Thymus (tissue), 11 donors: ENCODE data around the gene PIGB. TPM values are rescaled to one million over a fixed set of nuclear protein-coding genes. Genes with fewer than 3 reads are reported as not detected.

Source experiments
- DNase-seq, 9 donors: peaks; one replicate each; pipeline ENCODE4 v3.0.0-alpha.2; 2013; ENCODE audit warnings: low spot score in 9 of 9, low read depth in 6 of 9, missing footprints in 1 of 9
- H3K27ac ChIP-seq, 2 donors: one replicate each; pipeline ENCODE4 v1.5.1; 2013; ENCODE audit warnings: control low read depth in 1 of 2, low read depth in 1 of 2, low read length in 1 of 2, mild to moderate bottlenecking in 1 of 2, moderate library complexity in 1 of 2
- H3K27me3 ChIP-seq, 2 donors: one replicate each; pipeline ENCODE4 v1.5.1; 2013; ENCODE audit warnings: low read length in 1 of 2; ENCODE audit not compliant: control insufficient read depth in 2 of 2, insufficient read depth in 1 of 2
- H3K36me3 ChIP-seq, 2 donors: one replicate each; pipeline ENCODE4 v1.5.1; 2013; ENCODE audit warnings: low read length in 1 of 2, mild to moderate bottlenecking in 1 of 2, moderate library complexity in 1 of 2; ENCODE audit not compliant: control insufficient read depth in 2 of 2, insufficient read depth in 2 of 2
- H3K4me1 ChIP-seq, 2 donors: one replicate each; pipeline ENCODE4 v1.5.1; 2013; ENCODE audit warnings: low read length in 2 of 2; ENCODE audit not compliant: control insufficient read depth in 2 of 2, insufficient read depth in 2 of 2
- H3K4me3 ChIP-seq, 2 donors: one replicate each; pipeline ENCODE4 v1.5.1; 2013; ENCODE audit warnings: low read length in 2 of 2, control low read depth in 1 of 2, mild to moderate bottlenecking in 1 of 2
- H3K9me3 ChIP-seq, 2 donors: one replicate each; pipeline ENCODE4 v1.5.1; 2013; ENCODE audit warnings: low read length in 1 of 2, mild to moderate bottlenecking in 1 of 2; ENCODE audit not compliant: control insufficient read depth in 2 of 2, insufficient read depth in 1 of 2
- WGBS: extraction: QIAGEN DNeasy Blood & Tissue Kit; methylation state at CpG from one replicate; pipeline ENCODE4 v1.1.7; 2013; 5-methylcytosine and 5-hydroxymethylcytosine counted together
- polyA plus RNA-seq: library from polyadenylated mRNA; stranded (reverse); fragments of 200-250 nt; gene quantifications from one replicate; pipeline ENCODE4 v1.2.3, GENCODE V29; 2013
- total RNA-seq: library from RNA; stranded (reverse); fragments of 120-200 nt; gene quantifications from one replicate; pipeline ENCODE4 v1.2.4, GENCODE V29; 2013
- donor health status: healthy.

Gene PIGB
- total and polyA plus RNA-seq, 2 donors, result 13.7 to 40.2 TPM

DNA sequence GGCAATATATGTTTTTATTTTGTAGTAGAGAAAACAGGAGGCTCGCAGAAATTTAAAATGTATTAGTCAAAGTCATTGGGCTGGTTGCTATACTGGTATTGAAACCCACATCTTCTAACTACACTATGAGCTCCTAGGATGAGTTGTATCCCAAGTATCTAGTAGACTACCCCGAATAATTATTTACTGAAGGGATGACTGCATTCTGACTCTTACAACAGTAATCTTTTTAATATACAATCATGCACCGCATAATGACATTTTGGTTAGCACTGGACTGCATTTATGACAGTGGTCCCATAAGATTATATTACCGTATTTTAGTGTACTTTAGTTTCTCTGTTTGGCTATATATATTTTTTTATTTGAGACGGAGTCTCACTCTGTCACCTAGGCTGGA lies 15.3 kb downstream of the PIGB start:
- Histone ChIP-seq H3K4me1 (no peaks in the 10 kb centered on the region), H3K27me3 (no peaks in the 10 kb centered on the region), H3K27ac (no peak overlapping the region), H3K9me3 (no peaks in the 10 kb centered on the region), H3K36me3 (peaks cover 7 to 33% of the 10 kb centered on the region in 2 donors), H3K4me3 (no peak overlapping the region)
- DNase-seq, result no peak
- WGBS, result 98% methylated on average over 5 of the region's 5 CpGs

GRCh38 chr15:55334997-55335396 lies 16.0 kb downstream of the PIGB start:
- Histone ChIP-seq H3K27me3 (no peaks in the 10 kb centered on the region), H3K4me1 (no peaks in the 10 kb centered on the region), H3K9me3 (no peaks in the 10 kb centered on the region), H3K27ac (no peak overlapping the region), H3K4me3 (no peak overlapping the region), H3K36me3 (peaks cover 7 to 33% of the 10 kb centered on the region in 2 donors)
- DNase-seq, result no peak
- WGBS, result 100% methylated on average over 1 of the region's 1 CpG

DNA sequence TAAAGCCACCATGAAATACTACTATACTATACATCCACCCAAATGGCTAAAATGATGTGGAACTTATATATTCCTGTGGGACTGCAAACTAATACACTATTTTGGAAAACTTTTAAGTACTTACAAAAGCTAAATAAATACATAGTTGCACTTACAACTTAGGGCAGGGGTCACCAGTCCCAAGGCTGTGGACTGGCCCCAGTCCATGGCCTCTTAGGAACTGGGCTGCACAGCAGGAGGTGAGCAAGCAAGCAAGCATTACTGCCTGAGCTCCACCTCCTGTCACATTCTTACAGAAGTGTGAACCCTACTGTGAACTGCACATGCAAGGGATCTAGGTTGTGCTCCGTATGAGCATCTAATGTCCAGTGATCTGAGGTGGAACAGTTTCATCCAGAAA lies 18.1 kb downstream of the PIGB start:
- Histone ChIP-seq H3K9me3 (no peaks in the 10 kb centered on the region), H3K36me3 (peaks cover 0 to 28% of the 10 kb centered on the region in 2 donors), H3K4me1 (no peaks in the 10 kb centered on the region), H3K27me3 (no peaks in the 10 kb centered on the region), H3K27ac (no peak overlapping the region), H3K4me3 (no peak overlapping the region)
- WGBS, result 100% methylated on average over 1 of the region's 1 CpG
- DNase-seq, result no peak

DNA sequence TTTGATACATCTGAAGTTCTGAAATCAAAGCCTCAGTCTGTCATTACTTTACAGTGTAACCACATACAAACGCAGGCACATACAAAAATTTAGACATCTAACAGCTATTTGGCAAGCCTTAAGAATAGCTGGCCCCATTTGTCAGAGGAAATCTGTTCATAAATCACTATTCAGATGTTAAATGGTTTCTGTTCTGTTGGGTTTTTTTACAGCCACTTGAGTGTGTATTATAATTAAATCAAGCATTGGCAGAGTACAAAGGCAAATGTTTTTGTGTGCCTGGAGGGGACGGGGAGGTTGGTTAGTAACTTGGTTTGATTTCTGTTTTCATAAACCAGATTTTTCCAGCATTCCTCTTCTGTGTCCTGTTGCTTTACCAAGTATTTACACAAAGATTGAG lies 24.1 kb downstream of the PIGB start:
- no peak overlapping the region for H3K4me3 ChIP-seq
- no peaks in the 10 kb centered on the region for H3K27me3 ChIP-seq
- no peaks in the 10 kb centered on the region for H3K4me1 ChIP-seq
- WGBS, result 86% methylated on average over 2 of the region's 2 CpGs
- no peak for DNase-seq
- no peak overlapping the region for H3K27ac ChIP-seq
- H3K9me3 ChIP-seq, result no peaks in the 10 kb centered on the region
- peaks cover under 1 to 3% of the 10 kb centered on the region in 2 donors for H3K36me3 ChIP-seq

DNA sequence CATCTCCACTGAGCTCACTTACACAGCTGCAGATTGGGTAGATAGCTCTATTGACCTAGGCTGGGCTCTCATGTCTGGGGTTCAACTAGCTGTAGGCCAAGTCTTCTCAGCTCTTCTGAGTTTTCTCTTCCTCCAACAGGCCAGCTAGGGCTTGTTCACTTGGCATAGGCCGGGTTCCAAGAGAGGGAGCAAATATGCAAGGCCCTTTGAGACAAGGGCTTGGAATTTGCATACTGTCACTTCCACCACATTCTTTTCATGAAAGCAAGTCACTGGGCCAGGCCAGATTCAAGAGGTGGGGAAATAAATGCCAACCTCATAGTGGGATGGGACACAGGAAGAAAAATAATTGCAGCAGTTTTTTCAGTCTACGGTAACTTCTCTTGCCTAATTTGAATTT lies 25.2 kb downstream of the PIGB start:
- Histone ChIP-seq H3K36me3 (peaks cover 4 to 5% of the 10 kb centered on the region in 2 donors), H3K4me1 (no peaks in the 10 kb centered on the region), H3K9me3 (no peaks in the 10 kb centered on the region), H3K4me3 (no peak overlapping the region), H3K27me3 (no peaks in the 10 kb centered on the region), H3K27ac (no peak overlapping the region)
- no peak for DNase-seq
- 97% methylated on average over 2 of the region's 2 CpGs for WGBS

DNA sequence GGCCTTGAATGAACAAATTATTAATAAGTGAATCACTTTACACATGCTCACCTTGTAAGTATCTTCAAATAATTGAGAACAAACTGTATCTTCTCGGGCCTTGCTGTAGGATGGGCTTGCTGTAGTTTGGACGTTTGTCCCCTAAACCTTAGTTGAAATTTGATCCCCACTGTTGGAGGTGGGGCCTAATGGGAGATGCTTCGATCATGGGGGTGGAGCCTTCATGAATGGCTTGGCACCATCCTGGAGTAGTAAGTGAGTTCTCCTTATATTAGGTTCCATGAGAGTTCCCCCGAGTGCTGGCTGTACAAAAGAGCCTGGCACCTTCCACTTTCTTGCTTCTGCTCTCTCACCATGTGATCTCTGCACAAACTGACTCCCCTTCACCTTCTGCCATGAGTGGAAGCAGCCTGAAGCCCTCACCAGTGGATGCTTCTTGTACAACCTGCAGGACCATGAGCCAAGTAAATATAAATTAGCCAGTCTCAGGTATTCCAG lies 29.3 kb downstream of the PIGB start:
- WGBS, result 94% methylated on average over 4 of the region's 4 CpGs
- Histone ChIP-seq H3K4me1 (no peaks in the 10 kb centered on the region), H3K36me3 (peaks cover 4 to 9% of the 10 kb centered on the region in 2 donors), H3K4me3 (no peak overlapping the region), H3K9me3 (no peaks in the 10 kb centered on the region), H3K27ac (no peak overlapping the region), H3K27me3 (no peaks in the 10 kb centered on the region)
- DNase-seq, result no peak

DNA sequence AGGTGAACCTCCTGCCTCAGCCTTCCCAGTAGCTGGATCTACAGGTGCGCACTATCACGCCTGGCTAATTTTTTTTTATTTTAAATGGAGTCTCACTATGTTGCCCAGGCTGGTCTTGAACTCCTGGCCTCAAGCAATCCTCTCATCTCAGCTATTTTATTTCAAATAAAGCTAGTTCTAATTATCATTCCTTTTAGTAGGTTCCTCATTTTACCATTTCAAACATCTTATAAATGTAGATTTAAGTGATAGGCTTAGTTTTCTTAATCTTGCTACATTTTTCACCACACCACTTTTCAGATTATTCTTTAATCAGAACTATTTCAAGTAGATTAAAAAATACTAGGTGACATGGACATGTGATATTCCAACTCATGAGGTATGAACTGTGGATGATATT lies 30.3 kb downstream of the PIGB start:
- Histone ChIP-seq H3K4me3 (no peak overlapping the region), H3K27ac (no peak overlapping the region), H3K27me3 (no peaks in the 10 kb centered on the region), H3K36me3 (peaks cover 4 to 9% of the 10 kb centered on the region in 2 donors), H3K4me1 (no peaks in the 10 kb centered on the region), H3K9me3 (no peaks in the 10 kb centered on the region)
- DNase-seq, result no peak
- over 99% methylated on average over 2 of the region's 2 CpGs for WGBS

DNA sequence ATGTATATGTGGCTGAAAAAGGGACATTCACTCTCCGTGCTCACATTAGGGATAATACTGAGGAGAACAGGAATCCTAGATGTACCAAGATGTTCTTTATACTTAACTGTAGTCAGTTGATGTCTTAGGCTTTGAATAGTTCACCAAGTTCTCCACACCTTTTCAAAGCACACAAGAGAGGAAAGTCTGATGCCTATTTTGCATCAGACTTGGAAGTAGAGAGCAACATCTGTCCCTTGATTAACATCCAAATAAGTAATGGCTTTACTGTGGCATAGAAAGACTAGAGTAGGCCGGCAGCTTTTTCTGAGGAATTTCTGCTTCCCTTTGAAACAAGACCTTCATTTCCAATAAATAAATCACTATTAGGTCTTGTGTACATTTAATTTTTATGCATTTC lies 34.0 kb downstream of the PIGB start:
- no peak overlapping the region for H3K4me3 ChIP-seq
- H3K27ac ChIP-seq, result no peak overlapping the region
- H3K36me3 ChIP-seq, result peaks cover 8 to 16% of the 10 kb centered on the region in 2 donors
- 96% methylated on average over 2 of the region's 2 CpGs for WGBS
- H3K27me3 ChIP-seq, result no peaks in the 10 kb centered on the region
- DNase-seq, result no peak
- no peaks in the 10 kb centered on the region for H3K9me3 ChIP-seq
- H3K4me1 ChIP-seq, result no peaks in the 10 kb centered on the region

- 96% methylated on average over 5 of the region's 5 CpGs for WGBS
- Histone ChIP-seq H3K27me3 (no peaks in the 10 kb centered on the region), H3K27ac (no peak overlapping the region), H3K36me3 (peaks cover 5 to 7% of the 10 kb centered on the region in 2 donors), H3K4me3 (no peak overlapping the region), H3K9me3 (no peaks in the 10 kb centered on the region), H3K4me1 (no peaks in the 10 kb centered on the region)
- no peak for DNase-seq
Measured at GRCh38 chr15:55356985-55357585, 38.1 kb downstream of the PIGB start.
